ENCODE results near the gene GDF2.

The GDF2 gene

DNA sequence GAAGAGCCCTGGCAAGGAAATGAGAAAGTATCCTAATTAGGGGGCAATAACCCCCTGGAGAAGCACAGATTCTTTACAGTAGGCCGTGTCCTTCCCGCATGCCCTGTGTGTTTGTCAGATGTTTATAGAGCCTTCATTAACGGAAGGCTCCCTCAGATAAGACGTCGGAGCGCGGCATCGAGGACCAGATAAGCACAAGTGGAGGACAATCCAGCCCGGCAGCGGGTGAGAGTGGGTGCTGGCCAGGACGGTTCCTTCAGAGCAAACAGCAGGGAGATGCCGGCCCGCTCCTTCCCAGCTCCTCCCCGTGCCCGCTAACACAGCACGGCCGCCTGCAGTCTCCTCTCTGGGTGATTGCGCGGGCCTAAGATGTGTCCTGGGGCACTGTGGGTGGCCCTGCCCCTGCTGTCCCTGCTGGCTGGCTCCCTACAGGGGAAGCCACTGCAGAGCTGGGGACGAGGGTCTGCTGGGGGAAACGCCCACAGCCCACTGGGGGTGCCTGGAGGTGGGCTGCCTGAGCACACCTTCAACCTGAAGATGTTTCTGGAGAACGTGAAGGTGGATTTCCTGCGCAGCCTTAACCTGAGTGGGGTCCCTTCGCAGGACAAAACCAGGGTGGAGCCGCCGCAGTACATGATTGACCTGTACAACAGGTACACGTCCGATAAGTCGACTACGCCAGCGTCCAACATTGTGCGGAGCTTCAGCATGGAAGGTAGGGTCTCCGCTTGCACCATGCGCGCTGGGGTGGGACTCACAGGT lies at the start of gene GDF2:
GDF2 (plus strand) TSS at position 155 of the 762 bp plus-strand sequence; CDS start at position 370, 215 bp downstream.
- DNase-seq: no peak

GRCh38 chr10:47276071-47276470 lies 46.2 kb upstream of the GDF2 start:
- DNase-seq: no peak

GRCh38 chr10:47276576-47277351 lies 45.5 kb upstream of the GDF2 start:
- DNase-seq: no peak

DNA sequence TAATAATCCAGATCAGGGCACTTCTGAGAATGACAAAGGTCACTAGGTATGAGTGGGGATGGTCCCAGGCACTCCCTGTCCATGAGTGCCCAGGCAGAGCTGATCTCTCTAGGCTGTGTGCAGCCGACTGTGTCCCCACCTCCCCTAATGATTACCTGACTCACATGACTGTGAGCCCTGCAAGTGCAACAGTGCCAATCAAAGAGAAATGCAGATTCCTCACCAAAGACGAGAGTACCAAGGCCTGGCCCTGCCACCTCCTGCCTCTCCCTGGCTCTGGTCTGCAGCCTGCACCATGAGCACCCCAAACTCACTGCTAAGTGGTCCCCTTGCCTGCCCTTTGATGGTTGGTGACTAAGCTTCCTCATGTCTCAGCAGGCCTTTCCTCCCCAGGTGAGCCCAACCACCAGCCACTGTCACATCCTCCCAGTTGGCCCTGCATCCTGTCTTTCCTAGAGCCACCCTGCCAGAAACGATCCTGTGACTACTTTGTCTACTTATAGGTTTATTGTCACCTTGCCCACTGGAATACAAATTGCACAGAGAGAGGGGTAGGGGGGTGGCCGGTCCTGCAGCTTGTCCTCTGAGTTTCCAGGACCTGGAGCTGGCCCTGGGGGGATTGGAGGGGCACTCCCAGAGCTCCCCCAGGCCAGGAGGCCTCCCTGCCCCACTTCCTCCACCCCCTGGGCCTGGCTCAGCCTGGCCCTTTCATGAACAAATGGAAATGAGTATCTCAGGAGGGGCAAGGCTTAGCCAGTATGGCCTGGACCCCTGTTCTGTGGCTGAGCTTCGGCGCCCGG lies 44.7 kb upstream of the GDF2 start:
- DNase-seq: no peak

DNA sequence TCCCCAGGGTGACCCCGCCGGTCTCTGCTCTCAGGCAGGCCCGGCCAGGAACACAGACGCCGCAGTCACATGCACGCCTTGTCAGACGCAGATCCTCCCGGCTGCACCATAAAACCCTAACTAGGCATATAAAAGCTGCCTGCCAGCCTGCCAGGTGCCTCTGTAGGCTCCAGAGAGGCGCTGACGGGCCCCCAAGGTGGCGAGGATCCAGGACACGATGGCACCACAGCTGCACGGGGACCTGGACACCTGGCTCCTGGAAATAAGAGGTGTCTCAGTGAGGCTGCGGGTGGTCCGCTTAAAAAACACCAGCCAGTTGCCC lies 44.1 kb upstream of the GDF2 start:
- no peak for DNase-seq

- no peak for DNase-seq
Measured at GRCh38 chr10:47278720-47279119, 43.5 kb upstream of the GDF2 start.

DNA sequence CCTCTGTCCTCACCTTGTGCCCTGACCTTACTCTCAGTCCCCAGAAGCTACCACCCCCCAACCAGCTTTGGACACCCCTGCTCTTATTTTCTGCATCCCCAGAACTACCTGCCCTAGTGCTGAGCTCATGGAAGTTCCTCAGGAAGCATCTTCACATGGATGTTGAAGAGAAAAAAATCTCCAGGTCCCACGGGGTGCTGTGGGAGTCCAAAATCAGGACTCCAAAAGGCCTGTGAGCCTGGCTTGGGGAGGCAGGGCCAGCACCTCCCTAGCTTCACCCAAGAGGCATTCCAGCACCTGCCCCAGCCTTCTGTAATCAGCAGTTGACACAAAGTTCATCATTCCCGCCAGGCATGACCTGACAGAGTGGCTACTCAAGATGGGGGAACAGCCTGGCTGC lies 43.0 kb upstream of the GDF2 start:
- DNase-seq: no peak

DNA sequence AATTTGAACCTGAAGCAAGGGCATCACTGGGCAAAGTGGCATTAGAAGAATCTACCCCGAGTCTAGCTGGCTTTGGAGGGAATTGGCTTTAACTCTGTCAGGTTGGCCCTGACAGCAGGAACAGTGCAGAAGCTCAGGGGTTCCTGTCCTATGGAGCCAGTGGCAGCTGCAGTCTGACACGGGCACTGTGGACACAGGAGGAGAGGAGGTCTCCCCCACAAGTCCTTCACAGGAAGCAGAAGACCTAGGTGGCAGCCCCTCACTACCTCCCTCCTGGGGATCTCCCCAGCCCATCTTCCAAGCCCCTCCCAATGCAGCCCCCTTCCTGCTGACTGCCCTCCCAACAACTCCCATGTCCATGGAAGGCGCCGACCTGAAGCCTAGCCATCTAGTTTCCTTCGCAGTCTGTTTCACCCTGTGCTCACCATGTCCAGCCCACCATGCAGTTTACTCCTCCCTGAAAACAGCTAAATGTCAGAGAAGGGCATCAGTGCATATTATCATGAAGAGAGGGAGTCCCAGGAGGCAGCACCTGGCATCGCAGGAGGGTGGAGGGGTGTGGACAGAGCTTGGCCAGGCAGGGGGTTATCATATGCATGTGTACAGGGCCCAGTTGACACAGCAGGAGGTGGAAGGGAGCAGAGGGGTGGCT lies 40.1 kb upstream of the GDF2 start:
- no peak for DNase-seq

- no peak for DNase-seq
Measured at GRCh38 chr10:47282657-47283018, 39.6 kb upstream of the GDF2 start.

GRCh38 chr10:47283101-47283630 lies 39.1 kb upstream of the GDF2 start:
- no peak for DNase-seq

DNA sequence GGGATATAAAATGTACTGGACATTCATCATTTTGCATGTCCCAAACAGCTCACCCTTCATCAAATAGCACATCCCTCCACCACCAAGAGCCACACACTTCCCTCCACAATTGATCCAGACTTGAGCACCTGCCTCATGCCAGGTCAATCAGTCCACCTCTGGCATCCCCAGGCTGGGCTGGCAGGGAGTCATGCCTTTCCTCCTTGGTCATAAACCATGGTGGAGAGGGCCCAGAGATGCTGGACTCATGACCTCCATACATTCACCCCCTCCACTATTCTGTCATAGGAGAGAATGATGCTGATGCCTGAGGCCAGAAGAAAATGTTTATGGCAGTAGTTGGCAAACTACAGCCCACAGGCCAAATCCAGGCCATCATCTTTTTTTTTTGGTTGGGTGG lies 38.4 kb upstream of the GDF2 start:
- DNase-seq: no peak

DNA sequence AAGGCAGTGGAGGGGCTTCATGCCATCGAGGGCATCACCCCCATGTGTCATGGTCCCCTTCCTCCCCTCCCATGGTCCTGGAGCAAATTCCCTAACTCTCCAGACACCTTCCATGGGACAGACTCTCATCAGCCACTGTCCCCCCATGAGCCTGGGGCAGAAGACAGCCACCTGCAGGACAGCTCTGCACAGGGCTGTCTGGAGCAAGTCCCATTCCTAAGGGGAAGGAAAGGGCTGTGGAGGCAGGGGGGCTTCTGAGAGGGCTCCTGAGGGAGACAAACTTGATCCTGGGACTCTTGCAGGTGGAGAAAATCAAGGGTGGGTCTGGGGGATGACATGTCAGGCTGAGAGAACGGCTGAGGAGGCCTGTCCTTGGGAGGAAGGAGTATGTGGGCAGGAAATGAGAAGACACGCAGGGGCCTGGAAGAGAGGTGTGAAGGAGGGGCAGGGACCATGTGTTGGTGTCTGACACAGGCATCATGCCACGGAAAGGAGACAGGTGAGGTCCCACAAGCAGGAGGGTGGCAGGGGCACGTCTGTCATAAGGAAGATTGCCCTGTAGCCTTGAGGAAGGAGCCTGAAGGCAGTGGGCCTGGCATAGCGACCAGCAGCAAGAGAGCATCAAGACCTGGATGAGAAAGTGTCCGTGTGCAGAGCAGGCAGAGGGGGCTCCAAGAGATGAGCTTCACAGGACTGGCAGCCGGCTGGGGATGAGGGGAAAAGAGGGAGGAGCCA lies 36.7 kb upstream of the GDF2 start:
- DNase-seq: no peak

GRCh38 chr10:47286116-47286505 lies 36.1 kb upstream of the GDF2 start:
- no peak for DNase-seq

- no peak for DNase-seq
Measured at GRCh38 chr10:47286591-47287315, 35.5 kb upstream of the GDF2 start.

GRCh38 chr10:47287365-47287802 lies 34.9 kb upstream of the GDF2 start:
- DNase-seq: peak; percentile 9

DNA sequence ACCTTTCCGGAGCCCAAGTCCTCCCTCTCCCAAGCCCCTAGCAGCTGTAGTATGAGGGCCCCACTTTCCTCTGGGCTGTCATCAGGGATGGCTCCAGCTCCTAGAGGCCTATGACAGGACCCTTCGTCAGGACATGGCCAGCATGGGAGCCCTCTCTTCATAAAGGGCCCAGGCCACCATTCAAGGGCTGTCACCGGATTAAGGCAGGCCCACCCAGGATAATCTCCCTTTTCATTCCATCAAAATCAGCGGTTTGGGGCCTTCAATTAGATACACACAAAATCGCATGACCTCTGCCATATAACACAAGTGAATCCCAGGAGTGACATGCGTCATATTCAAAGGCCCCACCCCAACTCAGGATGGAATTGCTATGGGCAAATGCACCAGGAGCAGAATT lies 34.4 kb upstream of the GDF2 start:
- DNase-seq: no peak

DNA sequence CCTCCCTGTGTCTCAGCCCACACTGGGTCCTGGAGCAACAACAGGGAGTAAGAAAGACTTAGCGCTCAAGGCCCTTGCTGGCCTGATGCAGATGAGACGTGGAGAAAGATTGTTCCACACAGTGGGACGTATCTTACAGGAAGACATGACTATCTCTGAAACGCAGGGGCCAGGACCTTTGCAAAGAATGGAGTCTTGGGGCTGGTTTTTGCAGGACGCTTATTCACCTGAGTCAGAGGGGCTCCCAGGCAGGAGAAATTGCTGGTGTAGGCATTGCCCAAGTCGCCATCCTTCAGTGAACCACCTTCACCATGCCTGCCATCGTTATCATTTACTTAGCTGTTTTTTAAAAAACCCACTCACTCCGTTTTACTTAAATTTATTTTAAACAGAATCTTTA lies 34.0 kb upstream of the GDF2 start:
- DNase-seq: no peak

- DNase-seq: no peak
Measured at GRCh38 chr10:47288916-47289495, 33.2 kb upstream of the GDF2 start.

GRCh38 chr10:47289921-47290320 lies 32.3 kb upstream of the GDF2 start:
- DNase-seq: no peak

DNA sequence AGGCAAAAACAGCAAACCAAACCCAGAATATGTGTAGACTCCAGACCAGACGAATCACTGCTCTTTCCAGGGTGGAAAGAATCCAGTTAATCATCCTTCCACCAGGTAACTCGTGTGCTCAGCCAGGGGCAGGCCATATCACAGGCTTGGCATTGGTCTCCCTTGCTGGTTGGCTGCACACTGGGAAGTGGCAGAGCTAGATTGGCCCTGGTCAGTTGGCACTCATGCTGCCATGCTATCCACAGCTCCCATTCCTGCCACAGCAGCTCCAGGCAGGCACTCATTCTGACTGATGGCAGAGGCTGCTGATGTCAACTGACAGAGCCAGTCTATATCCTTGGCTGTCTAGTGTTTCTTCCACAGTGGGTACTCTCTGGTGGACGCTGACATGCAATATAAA lies 31.9 kb upstream of the GDF2 start:
- no peak for DNase-seq

- DNase-seq: no peak
Measured at GRCh38 chr10:47291682-47292081, 30.6 kb upstream of the GDF2 start.
